GM18858 (cell line): ENCODE measurements around the gene SPOCK1.

ENCODE experiments used
- ATAC-seq: cut with Tn5 transposase; IDR thresholded peaks from one replicate; pipeline ENCODE4 v1.9.1; 2021; ENCODE audit not compliant: unreplicated experiment

Gene SPOCK1

GRCh38 chr5:137085206-137085605 lies 413.9 kb downstream of the SPOCK1 start:
- ATAC-seq = no peak

- no peak for ATAC-seq
Measured at GRCh38 chr5:137084016-137084415, 415.1 kb downstream of the SPOCK1 start.

- ATAC-seq = no peak
Measured at GRCh38 chr5:137082951-137083350, 416.2 kb downstream of the SPOCK1 start.

GRCh38 chr5:137078171-137078665 lies 420.9 kb downstream of the SPOCK1 start:
- ATAC-seq = no peak

GRCh38 chr5:137075163-137075970 lies 423.8 kb downstream of the SPOCK1 start:
- ATAC-seq = peak; percentile 60

GRCh38 chr5:137073189-137073588 lies 425.9 kb downstream of the SPOCK1 start:
- ATAC-seq = no peak

GRCh38 chr5:137072361-137073115 lies 426.6 kb downstream of the SPOCK1 start:
- ATAC-seq = no peak

- no peak for ATAC-seq
Measured at GRCh38 chr5:137071931-137072330, 427.2 kb downstream of the SPOCK1 start.

GRCh38 chr5:137071526-137071925 lies 427.6 kb downstream of the SPOCK1 start:
- ATAC-seq = no peak

GRCh38 chr5:137070521-137070920 lies 428.6 kb downstream of the SPOCK1 start:
- no peak for ATAC-seq

GRCh38 chr5:137069358-137069757 lies 429.8 kb downstream of the SPOCK1 start:
- no peak for ATAC-seq

- ATAC-seq = no peak
Measured at GRCh38 chr5:137061382-137061781, 437.7 kb downstream of the SPOCK1 start.

- ATAC-seq = no peak
Measured at GRCh38 chr5:137058089-137058488, 441.0 kb downstream of the SPOCK1 start.

- no peak for ATAC-seq
Measured at GRCh38 chr5:137056676-137057075, 442.4 kb downstream of the SPOCK1 start.

- ATAC-seq = no peak
Measured at GRCh38 chr5:137055271-137055872, 443.8 kb downstream of the SPOCK1 start.

GRCh38 chr5:137054792-137055191 lies 444.3 kb downstream of the SPOCK1 start:
- ATAC-seq = no peak

- no peak for ATAC-seq
Measured at GRCh38 chr5:137054335-137054734, 444.8 kb downstream of the SPOCK1 start.

GRCh38 chr5:137051161-137051560 lies 448.0 kb downstream of the SPOCK1 start:
- no peak for ATAC-seq

GRCh38 chr5:137040641-137041340 lies 458.3 kb downstream of the SPOCK1 start:
- ATAC-seq = no peak

- ATAC-seq = no peak
Measured at GRCh38 chr5:137040024-137040423, 459.1 kb downstream of the SPOCK1 start.

- ATAC-seq = no peak
Measured at GRCh38 chr5:137037848-137038247, 461.3 kb downstream of the SPOCK1 start.
